Loucy (cell line): Measurements from ENCODE around the gene FAM163B.

Experiments used
- H2AFZ ChIP-seq: fragments of 200-600 bp; sonication (generic); 2 replicates; pipeline ENCODE4 v1.6.0; 2016; ENCODE audit warnings: antibody characterized with exemption, mild to moderate bottlenecking, low read length, moderate library complexity
- H3F3A ChIP-seq: fragments of 200-600 bp; 2 replicates; pipeline ENCODE4 v1.6.0; 2016; ENCODE audit warnings: antibody characterized with exemption, low read depth, mild to moderate bottlenecking
- H3K27me3 ChIP-seq: fragments of 200-600 bp; sonication (generic); 2 replicates; pipeline ENCODE4 v1.6.1; 2014; ENCODE audit warnings: low read length, mild to moderate bottlenecking; ENCODE audit not compliant: insufficient read depth, poor library complexity, severe bottlenecking
- H3K36me3 ChIP-seq: fragments of 200-600 bp; sonication (generic); 2 replicates; pipeline ENCODE4 v1.6.1; 2016; ENCODE audit warnings: low read length; ENCODE audit not compliant: insufficient read depth
- H3K4me1 ChIP-seq: fragments of 200-600 bp; sonication (generic); 2 replicates; pipeline ENCODE4 v1.5.1; 2014; ENCODE audit warnings: low read length, mild to moderate bottlenecking; ENCODE audit not compliant: insufficient read depth, poor library complexity, severe bottlenecking
- H3K4me2 ChIP-seq: fragments of 200-600 bp; sonication (generic); 2 replicates; pipeline ENCODE4 v1.6.0; 2014; ENCODE audit warnings: antibody characterized with exemption, low read length, low read depth, mild to moderate bottlenecking; ENCODE audit not compliant: poor library complexity, severe bottlenecking
- H3K4me3 ChIP-seq: fragments of 200-600 bp; sonication (generic); 2 replicates; pipeline ENCODE4 v1.5.1; 2014; ENCODE audit warnings: low read length, mild to moderate bottlenecking, mixed read lengths; ENCODE audit not compliant: poor library complexity, severe bottlenecking
- H3K79me2 ChIP-seq: fragments of 200-600 bp; sonication (generic); 2 replicates; pipeline ENCODE4 v1.6.1; 2014; ENCODE audit warnings: low read length; ENCODE audit not compliant: insufficient read depth
- H3K9ac ChIP-seq: fragments of 200-600 bp; sonication (generic); 2 replicates; pipeline ENCODE4 v1.6.0; 2014; ENCODE audit warnings: mild to moderate bottlenecking, low read depth, low read length, moderate library complexity; ENCODE audit not compliant: poor library complexity, severe bottlenecking
- H3K9me2 ChIP-seq: fragments of 200-600 bp; sonication (generic); replicated peaks from 2 replicates; pipeline ENCODE4 v1.6.1; 2016; ENCODE audit warnings: low read depth, low read length, mixed read lengths
- H3K9me3 ChIP-seq: fragments of 200-600 bp; sonication (generic); 2 replicates; pipeline ENCODE4 v1.6.1; 2014; ENCODE audit warnings: mild to moderate bottlenecking, antibody characterized with exemption, low read length, low read depth; ENCODE audit not compliant: insufficient read depth
- H4K20me1 ChIP-seq: fragments of 200-600 bp; sonication (generic); 2 replicates; pipeline ENCODE4 v1.6.0; 2014; ENCODE audit warnings: antibody characterized with exemption, low read length, mild to moderate bottlenecking; ENCODE audit not compliant: insufficient read depth, poor library complexity, severe bottlenecking
- EZH2phosphoT487 ChIP-seq: fragments of 200-600 bp; IDR thresholded peaks from 2 replicates; pipeline ENCODE4 v1.6.1; 2018; ENCODE audit warnings: antibody characterized with exemption, mild to moderate bottlenecking, moderate library complexity, borderline replicate concordance
- TF ChIP-seq, protein P1 (sequence below): fragments of 200-600 bp; sonication (generic); conservative IDR thresholded peaks from 2 replicates; pipeline ENCODE4 v1.5.1; 2014; ENCODE audit warnings: mild to moderate bottlenecking, antibody characterized with exemption, low read length

FAM163B gene

DNA sequence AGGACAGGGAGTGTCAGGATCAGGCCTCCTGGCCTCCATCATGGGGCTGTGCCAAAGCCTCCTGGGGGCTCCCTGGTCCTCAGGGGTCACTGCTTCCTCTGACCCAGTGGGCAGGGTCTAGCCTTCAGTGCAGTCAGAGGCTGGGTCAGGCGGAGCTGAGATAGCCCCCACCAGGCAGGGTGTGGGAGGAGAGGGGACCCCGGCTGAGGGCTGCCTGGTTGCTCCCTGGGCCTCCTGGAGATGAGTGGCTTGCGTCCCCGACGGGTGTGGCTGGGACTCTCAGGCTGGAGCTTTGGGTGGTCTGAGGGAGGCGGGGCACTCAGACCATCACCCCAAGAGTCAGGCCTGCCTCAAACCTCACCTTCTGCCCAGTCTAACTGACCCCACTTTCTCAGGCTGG lies 21.7 kb downstream of the FAM163B start:
- no peaks in the 10 kb centered on the region for H3K9me2 ChIP-seq
- H3K79me2 ChIP-seq = peaks cover 29% of the 10 kb centered on the region
- H2AFZ ChIP-seq = no peak overlapping the region
- H3F3A ChIP-seq = peaks cover 9% of the 10 kb centered on the region; the same call in 1 of the 2 replicates
- TF ChIP-seq, protein P1, sequence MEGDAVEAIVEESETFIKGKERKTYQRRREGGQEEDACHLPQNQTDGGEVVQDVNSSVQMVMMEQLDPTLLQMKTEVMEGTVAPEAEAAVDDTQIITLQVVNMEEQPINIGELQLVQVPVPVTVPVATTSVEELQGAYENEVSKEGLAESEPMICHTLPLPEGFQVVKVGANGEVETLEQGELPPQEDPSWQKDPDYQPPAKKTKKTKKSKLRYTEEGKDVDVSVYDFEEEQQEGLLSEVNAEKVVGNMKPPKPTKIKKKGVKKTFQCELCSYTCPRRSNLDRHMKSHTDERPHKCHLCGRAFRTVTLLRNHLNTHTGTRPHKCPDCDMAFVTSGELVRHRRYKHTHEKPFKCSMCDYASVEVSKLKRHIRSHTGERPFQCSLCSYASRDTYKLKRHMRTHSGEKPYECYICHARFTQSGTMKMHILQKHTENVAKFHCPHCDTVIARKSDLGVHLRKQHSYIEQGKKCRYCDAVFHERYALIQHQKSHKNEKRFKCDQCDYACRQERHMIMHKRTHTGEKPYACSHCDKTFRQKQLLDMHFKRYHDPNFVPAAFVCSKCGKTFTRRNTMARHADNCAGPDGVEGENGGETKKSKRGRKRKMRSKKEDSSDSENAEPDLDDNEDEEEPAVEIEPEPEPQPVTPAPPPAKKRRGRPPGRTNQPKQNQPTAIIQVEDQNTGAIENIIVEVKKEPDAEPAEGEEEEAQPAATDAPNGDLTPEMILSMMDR = no peak
- TF ChIP-seq EZH2phosphoT487 = no peak
- H3K4me2 ChIP-seq = peak overlapping the region; percentile 94
- H3K9me3 ChIP-seq = no peaks in the 10 kb centered on the region
- H3K4me1 ChIP-seq = peaks cover 51% of the 10 kb centered on the region
- H3K4me3 ChIP-seq = peak overlapping the region; percentile 81
- H3K36me3 ChIP-seq = no peaks in the 10 kb centered on the region
- H3K27me3 ChIP-seq = no peaks in the 10 kb centered on the region
- no peaks in the 10 kb centered on the region for H4K20me1 ChIP-seq
- H3K9ac ChIP-seq = peak overlapping the region; percentile 93

DNA sequence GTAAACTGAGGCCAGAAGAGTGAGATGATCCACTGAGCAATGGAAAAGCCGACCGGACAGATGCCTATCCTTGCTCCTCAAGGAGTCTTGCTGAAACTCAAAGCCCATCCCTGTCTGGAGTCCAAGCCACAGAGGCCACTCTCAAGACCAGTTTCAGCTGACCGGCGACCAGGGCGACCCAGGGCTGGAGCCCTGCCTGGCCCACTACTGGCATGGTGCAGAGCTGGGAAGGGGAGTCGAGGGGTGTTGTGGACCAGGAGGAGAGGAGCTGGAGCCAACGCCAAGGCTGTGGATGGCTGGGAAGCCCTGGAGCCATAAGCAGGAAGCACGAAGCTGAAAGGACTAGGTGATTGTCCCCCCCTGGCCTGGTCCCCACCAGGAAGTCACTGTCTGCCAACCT lies 22.1 kb downstream of the FAM163B start:
- Histone ChIP-seq H3K4me3 (peak overlapping the region; percentile 81), H3K4me1 (peaks cover 56% of the 10 kb centered on the region), H2AFZ (no peak overlapping the region), H3K9ac (peak overlapping the region; percentile 93), H3K27me3 (no peaks in the 10 kb centered on the region), H4K20me1 (no peaks in the 10 kb centered on the region), H3K36me3 (no peaks in the 10 kb centered on the region), H3K9me3 (no peaks in the 10 kb centered on the region), H3K79me2 (peaks cover 29% of the 10 kb centered on the region), H3K4me2 (peak overlapping the region; percentile 94), H3K9me2 (no peaks in the 10 kb centered on the region), H3F3A (peaks cover 9% of the 10 kb centered on the region; the same call in 1 of the 2 replicates)
- TF ChIP-seq, protein P1 = no peak
- no peak for TF ChIP-seq EZH2phosphoT487

DNA sequence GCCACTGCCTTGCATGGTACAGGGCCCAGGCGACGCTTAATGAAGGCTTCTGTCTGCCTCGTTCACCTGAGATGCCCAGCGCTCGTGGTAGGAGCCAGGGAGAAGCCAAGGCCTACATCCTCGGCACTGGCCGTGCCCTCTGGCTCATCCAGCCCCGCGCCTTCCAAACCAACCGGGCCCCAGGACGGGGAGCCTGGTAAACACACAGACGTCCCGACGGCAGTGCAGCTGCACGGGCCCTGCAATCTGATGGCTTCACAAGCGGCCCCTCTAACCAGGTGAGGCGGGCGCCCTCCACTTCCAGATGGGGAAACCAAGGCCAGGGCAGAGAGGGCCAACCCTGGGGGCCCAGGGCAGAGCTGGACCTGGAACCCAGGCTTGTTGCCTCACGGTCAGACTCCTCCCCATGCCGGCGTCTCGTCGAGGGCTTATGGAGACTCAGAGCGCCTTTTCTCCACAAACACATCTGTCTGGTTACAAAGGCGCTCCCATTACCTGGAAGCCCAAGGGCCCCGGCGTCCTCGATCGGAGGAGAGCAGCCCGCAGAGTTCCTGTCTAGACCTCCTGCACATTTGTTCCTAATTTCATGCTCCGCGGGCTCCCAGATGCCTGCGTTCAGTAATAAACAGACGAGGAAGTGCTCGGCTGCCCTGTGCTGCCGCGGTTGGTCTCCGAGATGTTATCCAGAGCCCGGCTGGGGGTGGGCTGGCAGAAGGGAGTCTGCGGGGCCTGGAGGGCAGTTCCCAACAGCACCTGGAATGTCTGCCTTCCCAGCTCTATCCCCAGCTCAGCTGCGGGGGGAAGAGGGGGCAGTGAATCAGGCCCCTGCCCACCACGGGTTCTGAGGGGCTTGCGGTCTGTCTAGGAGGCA lies 23.5 kb downstream of the FAM163B start:
- Histone ChIP-seq H2AFZ (peak overlapping the region; percentile 18), H3K4me1 (peaks cover 67% of the 10 kb centered on the region), H3K27me3 (no peaks in the 10 kb centered on the region), H3K9me2 (no peaks in the 10 kb centered on the region), H3F3A (peaks cover 9% of the 10 kb centered on the region; the same call in 1 of the 2 replicates), H3K9ac (peak overlapping the region; percentile 93), H3K4me3 (peak overlapping the region; percentile 81), H3K4me2 (peak overlapping the region; percentile 94), H3K79me2 (peaks cover 29% of the 10 kb centered on the region), H3K9me3 (no peaks in the 10 kb centered on the region), H4K20me1 (no peaks in the 10 kb centered on the region), H3K36me3 (no peaks in the 10 kb centered on the region)
- TF ChIP-seq, protein P1 = no peak
- TF ChIP-seq EZH2phosphoT487 = no peak
